K562 (cell line): Measurements from ENCODE around the gene GRWD1. TPM values are rescaled to one million over a fixed set of nuclear protein-coding genes. Genes with fewer than 3 reads are reported as not detected.
A peak's percentile ranks its signal among the peaks of the same experiment; 100 is the strongest.

Experiments
- ARID1B ChIP-seq: fragments of 450-650 bp; IDR thresholded peaks from 2 replicates; pipeline ENCODE4 v1.6.1; 2016; ENCODE audit warnings: antibody characterized with exemption, mild to moderate bottlenecking, inconsistent platforms
- EHMT2 ChIP-seq: fragments of 450-650 bp; IDR thresholded peaks from 2 replicates; pipeline ENCODE4 v1.6.1; 2018; ENCODE audit warnings: antibody characterized with exemption
- EP400 ChIP-seq: fragments of 450-650 bp; IDR thresholded peaks from 2 replicates; pipeline ENCODE4 v1.6.1; 2017; ENCODE audit warnings: antibody characterized with exemption, mild to moderate bottlenecking, moderate library complexity
- EWSR1 ChIP-seq: fragments of 450-650 bp; IDR thresholded peaks from 2 replicates; pipeline ENCODE4 v1.6.1; 2018; ENCODE audit warnings: borderline replicate concordance, mild to moderate bottlenecking, low read depth, moderate library complexity; ENCODE audit not compliant: partially characterized antibody
- HLTF ChIP-seq: fragments of 450-650 bp; IDR thresholded peaks from 2 replicates; pipeline ENCODE4 v1.6.1; 2016
- KLF10 ChIP-seq: fragments of 250-450 bp; sonication (Bioruptor Pico); IDR thresholded peaks from 2 replicates; pipeline ENCODE4 v1.6.1; 2021; ENCODE audit warnings: matching md5 sums
- MCM5 ChIP-seq: fragments of 450-650 bp; IDR thresholded peaks from 2 replicates; pipeline ENCODE4 v1.6.1; 2016; ENCODE audit warnings: low read depth
- NCOA4 ChIP-seq: fragments of 450-650 bp; IDR thresholded peaks from 2 replicates; pipeline ENCODE4 v1.6.1; 2018; ENCODE audit warnings: mild to moderate bottlenecking; ENCODE audit not compliant: partially characterized antibody
- POLR2AphosphoS2 ChIP-seq: IDR thresholded peaks from 2 replicates; pipeline ENCODE4 v1.6.1; 2012; ENCODE audit warnings: low read length, improper control_type of control experiment
- PRPF4 ChIP-seq: fragments of 200-400 bp; formaldehyde crosslinking; IDR thresholded peaks from one replicate; pipeline ENCODE4 v1.6.1; 2017; ENCODE audit warnings: low read length, low read depth, mild to moderate bottlenecking; ENCODE audit not compliant: insufficient read depth, poor library complexity, severe bottlenecking
- RAD51 ChIP-seq: fragments of 450-650 bp; IDR thresholded peaks from 2 replicates; pipeline ENCODE4 v1.7.1; 2016; ENCODE audit warnings: low read depth, mild to moderate bottlenecking, borderline replicate concordance
- RBM14 ChIP-seq: fragments of 200-400 bp; formaldehyde crosslinking; IDR thresholded peaks from 2 replicates; pipeline ENCODE4 v1.6.1; 2018; ENCODE audit warnings: low read depth, mild to moderate bottlenecking, low read length, moderate library complexity, borderline replicate concordance; ENCODE audit not compliant: insufficient read depth
- SMARCA5 ChIP-seq: fragments of 450-650 bp; IDR thresholded peaks from 2 replicates; pipeline ENCODE4 v1.6.1; 2016
- ZNF324 ChIP-seq: fragments of 250-450 bp; sonication (Bioruptor Pico); IDR thresholded peaks from 2 replicates; pipeline ENCODE4 v1.4.0; 2020; ENCODE audit warnings: mild to moderate bottlenecking
- polyA plus RNA-seq, 8 experiments: library from polyadenylated mRNA; depleted of rRNA in 4 of 8; stranded (reverse) in 5 of 8; unstranded in 3 of 8; fragments of >200 nt; fragmentation: Nextera tagmentation in 2 of 8; fragmentation: Illumina TruSeq in 1 of 8; extraction: Ambion mirVana in 2 of 8; extraction: Trizol in 1 of 8; gene quantifications; 2 replicates each; pipeline versions ENCODE4 v1.2.1 to v1.2.3, GENCODE V29; 2011 to 2014; ENCODE audit warnings: inconsistent platforms in 1 of 8, missing spikeins in 1 of 8
- total RNA-seq, 7 experiments: library from RNA; depleted of rRNA in 6 of 7; stranded (reverse); fragments of >200 nt in 6 of 7; fragmentation: Illumina TruSeq in 2 of 7; extraction: Trizol in 2 of 7; gene quantifications; 2 replicates each; pipeline versions ENCODE4 v1.2.1 to v1.2.3, GENCODE V29; 2011 to 2021; ENCODE audit warnings: low replicate concordance in 1 of 7
- TF ChIP-seq, protein P1 (sequence below), 2 experiments: IDR thresholded peaks; 2 replicates each; pipeline ENCODE4 v1.6.1; 2012; ENCODE audit warnings: improper control_type of control experiment in 2 of 2, low read depth in 2 of 2, low read length in 2 of 2, borderline replicate concordance in 1 of 2
- TF ChIP-seq, protein P2 (sequence below): IDR thresholded peaks from 2 replicates; pipeline ENCODE4 v1.6.1; 2016; ENCODE audit warnings: missing genetic modification characterization, missing compliant biosample characterization
- TF ChIP-seq, protein P3 (sequence below): sonication (generic); IDR thresholded peaks from 2 replicates; pipeline ENCODE4 v1.6.1; 2016
- TF ChIP-seq, protein P4 (sequence below): fragments of 250-450 bp; sonication (Bioruptor Pico); IDR thresholded peaks from 2 replicates; pipeline ENCODE4 v1.8.0; 2022; ENCODE audit warnings: moderate library complexity, mild to moderate bottlenecking, inconsistent platforms
- TF ChIP-seq, protein P5 (sequence below): fragments of 250-450 bp; sonication (Bioruptor Pico); IDR thresholded peaks from 2 replicates; pipeline ENCODE4 v1.4.0; 2020; ENCODE audit warnings: mild to moderate bottlenecking

Gene GRWD1
- total and polyA plus RNA-seq, 9 of the 15 experiments (the other 6 are each of a cell fraction or from before 2014, with no cell fraction given), result 1.5 to 87.2 (median 24.5) TPM

DNA sequence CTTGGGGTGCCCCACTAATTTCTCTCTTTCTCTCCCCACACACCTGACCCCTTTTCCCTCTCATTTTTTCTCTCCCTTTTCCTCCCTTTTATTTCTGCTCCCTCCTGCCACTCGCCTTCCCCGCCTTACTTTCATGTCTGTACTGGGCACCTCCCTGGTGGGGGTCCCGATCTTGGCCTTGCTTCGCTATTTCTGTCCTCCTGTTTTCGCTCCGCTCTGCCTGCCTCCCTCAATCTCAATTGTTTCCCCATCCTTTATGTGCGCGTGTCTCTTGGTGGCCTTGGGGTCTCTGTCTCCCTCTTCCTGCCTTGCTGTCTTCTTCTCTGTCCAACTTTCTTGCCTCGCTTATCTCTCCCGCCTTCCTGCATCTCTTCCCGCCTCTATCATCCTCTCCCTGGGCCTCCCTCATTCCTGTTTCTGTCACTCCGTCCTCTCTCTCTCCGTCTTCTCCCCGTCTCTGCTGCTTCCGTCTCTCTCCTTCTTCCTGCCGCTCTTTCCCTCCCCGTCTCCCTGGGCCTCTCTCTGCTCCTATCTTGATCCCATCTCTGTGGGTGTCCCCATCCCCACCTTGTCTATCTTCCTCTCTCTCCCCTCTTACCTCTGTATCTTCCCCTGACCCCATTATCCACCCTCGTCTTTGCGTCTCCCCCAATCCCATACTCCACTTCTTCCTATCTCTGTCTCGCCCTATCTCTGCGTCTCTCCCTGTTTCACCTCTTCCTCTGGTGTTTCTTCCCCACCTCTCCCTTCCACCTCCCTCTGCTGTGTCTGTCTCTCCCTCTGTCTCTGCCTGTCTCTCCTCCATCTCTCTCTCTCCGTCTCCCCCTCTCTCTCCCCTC, 48.3 kb upstream of the GRWD1 start (continued):
- TF ChIP-seq, protein P1, sequence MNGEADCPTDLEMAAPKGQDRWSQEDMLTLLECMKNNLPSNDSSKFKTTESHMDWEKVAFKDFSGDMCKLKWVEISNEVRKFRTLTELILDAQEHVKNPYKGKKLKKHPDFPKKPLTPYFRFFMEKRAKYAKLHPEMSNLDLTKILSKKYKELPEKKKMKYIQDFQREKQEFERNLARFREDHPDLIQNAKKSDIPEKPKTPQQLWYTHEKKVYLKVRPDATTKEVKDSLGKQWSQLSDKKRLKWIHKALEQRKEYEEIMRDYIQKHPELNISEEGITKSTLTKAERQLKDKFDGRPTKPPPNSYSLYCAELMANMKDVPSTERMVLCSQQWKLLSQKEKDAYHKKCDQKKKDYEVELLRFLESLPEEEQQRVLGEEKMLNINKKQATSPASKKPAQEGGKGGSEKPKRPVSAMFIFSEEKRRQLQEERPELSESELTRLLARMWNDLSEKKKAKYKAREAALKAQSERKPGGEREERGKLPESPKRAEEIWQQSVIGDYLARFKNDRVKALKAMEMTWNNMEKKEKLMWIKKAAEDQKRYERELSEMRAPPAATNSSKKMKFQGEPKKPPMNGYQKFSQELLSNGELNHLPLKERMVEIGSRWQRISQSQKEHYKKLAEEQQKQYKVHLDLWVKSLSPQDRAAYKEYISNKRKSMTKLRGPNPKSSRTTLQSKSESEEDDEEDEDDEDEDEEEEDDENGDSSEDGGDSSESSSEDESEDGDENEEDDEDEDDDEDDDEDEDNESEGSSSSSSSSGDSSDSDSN (IDR thresholded peaks at IDR 0.05; ENCODE audit: borderline replicate concordance in 1 of 2, low read depth in 2 of 2, low read length in 2 of 2), result 0 out of 4 replicates have a peak, but pooled peaks of 1 of the 2 experiments have one; percentile 27
- TF ChIP-seq POLR2AphosphoS2 (no peak), RBM14 (no peak), PRPF4 (no peak), ARID1B (peak; percentile 74), EHMT2 (0 out of 2 replicates have a peak, but pooled peaks have one; percentile 52), MCM5 (no peak), KLF10 (CRISPR knock-in tag) (no peak), ZNF324 (no peak), HLTF (peak; percentile 98), EWSR1 (no peak), SMARCA5 (peak; percentile 77), RAD51 (no peak), EP400 (peak; percentile 18; the same call in 1 of the 2 replicates), NCOA4 (peak; percentile 13)
- TF ChIP-seq, protein P2, sequence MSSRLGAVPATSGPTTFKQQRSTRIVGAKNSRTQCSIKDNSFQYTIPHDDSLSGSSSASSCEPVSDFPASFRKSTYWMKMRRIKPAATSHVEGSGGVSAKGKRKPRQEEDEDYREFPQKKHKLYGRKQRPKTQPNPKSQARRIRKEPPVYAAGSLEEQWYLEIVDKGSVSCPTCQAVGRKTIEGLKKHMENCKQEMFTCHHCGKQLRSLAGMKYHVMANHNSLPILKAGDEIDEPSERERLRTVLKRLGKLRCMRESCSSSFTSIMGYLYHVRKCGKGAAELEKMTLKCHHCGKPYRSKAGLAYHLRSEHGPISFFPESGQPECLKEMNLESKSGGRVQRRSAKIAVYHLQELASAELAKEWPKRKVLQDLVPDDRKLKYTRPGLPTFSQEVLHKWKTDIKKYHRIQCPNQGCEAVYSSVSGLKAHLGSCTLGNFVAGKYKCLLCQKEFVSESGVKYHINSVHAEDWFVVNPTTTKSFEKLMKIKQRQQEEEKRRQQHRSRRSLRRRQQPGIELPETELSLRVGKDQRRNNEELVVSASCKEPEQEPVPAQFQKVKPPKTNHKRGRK (tag), result peak; percentile 75
- TF ChIP-seq, protein P3, sequence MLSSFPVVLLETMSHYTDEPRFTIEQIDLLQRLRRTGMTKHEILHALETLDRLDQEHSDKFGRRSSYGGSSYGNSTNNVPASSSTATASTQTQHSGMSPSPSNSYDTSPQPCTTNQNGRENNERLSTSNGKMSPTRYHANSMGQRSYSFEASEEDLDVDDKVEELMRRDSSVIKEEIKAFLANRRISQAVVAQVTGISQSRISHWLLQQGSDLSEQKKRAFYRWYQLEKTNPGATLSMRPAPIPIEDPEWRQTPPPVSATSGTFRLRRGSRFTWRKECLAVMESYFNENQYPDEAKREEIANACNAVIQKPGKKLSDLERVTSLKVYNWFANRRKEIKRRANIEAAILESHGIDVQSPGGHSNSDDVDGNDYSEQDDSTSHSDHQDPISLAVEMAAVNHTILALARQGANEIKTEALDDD, result no peak
- TF ChIP-seq, protein P4, sequence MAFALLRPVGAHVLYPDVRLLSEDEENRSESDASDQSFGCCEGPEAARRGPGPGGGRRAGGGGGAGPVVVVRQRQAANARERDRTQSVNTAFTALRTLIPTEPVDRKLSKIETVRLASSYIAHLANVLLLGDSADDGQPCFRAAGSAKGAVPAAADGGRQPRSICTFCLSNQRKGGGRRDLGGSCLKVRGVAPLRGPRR (CRISPR knock-in tag), result no peak
- TF ChIP-seq, protein P5, sequence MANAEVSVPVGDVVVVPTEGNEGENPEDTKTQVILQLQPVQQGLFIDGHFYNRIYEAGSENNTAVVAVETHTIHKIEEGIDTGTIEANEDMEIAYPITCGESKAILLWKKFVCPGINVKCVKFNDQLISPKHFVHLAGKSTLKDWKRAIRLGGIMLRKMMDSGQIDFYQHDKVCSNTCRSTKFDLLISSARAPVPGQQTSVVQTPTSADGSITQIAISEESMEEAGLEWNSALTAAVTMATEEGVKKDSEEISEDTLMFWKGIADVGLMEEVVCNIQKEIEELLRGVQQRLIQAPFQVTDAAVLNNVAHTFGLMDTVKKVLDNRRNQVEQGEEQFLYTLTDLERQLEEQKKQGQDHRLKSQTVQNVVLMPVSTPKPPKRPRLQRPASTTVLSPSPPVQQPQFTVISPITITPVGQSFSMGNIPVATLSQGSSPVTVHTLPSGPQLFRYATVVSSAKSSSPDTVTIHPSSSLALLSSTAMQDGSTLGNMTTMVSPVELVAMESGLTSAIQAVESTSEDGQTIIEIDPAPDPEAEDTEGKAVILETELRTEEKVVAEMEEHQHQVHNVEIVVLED (CRISPR knock-in tag), result no peak
